GM23338 (cell line): ENCODE measurements around the gene ZBTB24. TPM values are rescaled to one million over a fixed set of nuclear protein-coding genes. Genes with fewer than 3 reads are reported as not detected.

Experiments used
- ATAC-seq: fragments of 200-7000 bp; cut with Tn5 transposase; 3 replicates; pipeline ENCODE4 v1.9.1; 2020
- DNase-seq: peaks from one replicate; pipeline ENCODE4 v3.0.0-alpha.2; 2015; ENCODE audit warnings: low spot score
- H2AFZ ChIP-seq: fragments of 200-600 bp; sonication (generic); 2 replicates; pipeline ENCODE4 v1.8.0; 2016; ENCODE audit warnings: antibody characterized with exemption, mild to moderate bottlenecking, moderate library complexity
- H3F3A ChIP-seq: fragments of 200-600 bp; sonication (generic); replicated peaks from 2 replicates; pipeline ENCODE4 v1.8.0; 2017; ENCODE audit warnings: antibody characterized with exemption, mixed run types, low read depth
- H3K27ac ChIP-seq: fragments of 200-600 bp; sonication (generic); 2 replicates; pipeline ENCODE4 v1.6.1; 2016; ENCODE audit warnings: low read depth
- H3K27me3 ChIP-seq: fragments of 200-600 bp; sonication (generic); 2 replicates; pipeline ENCODE4 v1.8.0; 2016; ENCODE audit warnings: mild to moderate bottlenecking, mixed run types, moderate library complexity; ENCODE audit not compliant: insufficient read depth
- H3K36me3 ChIP-seq: fragments of 200-600 bp; sonication (generic); 2 replicates; pipeline ENCODE4 v1.8.0; 2016; ENCODE audit warnings: mild to moderate bottlenecking; ENCODE audit not compliant: insufficient read depth
- H3K4me1 ChIP-seq: fragments of 200-600 bp; sonication (generic); 2 replicates; pipeline ENCODE4 v1.8.0; 2016; ENCODE audit warnings: mild to moderate bottlenecking, moderate library complexity; ENCODE audit not compliant: insufficient read depth
- H3K4me2 ChIP-seq: fragments of 200-600 bp; sonication (generic); 2 replicates; pipeline ENCODE4 v1.7.1; 2017; ENCODE audit warnings: mixed run types
- H3K4me3 ChIP-seq: fragments of 200-600 bp; sonication (generic); 2 replicates; pipeline ENCODE4 v1.6.1; 2016; ENCODE audit warnings: mixed run types
- H3K79me2 ChIP-seq: fragments of 200-600 bp; sonication (generic); replicated peaks from 2 replicates; pipeline ENCODE4 v1.8.0; 2017; ENCODE audit warnings: mild to moderate bottlenecking; ENCODE audit not compliant: insufficient read depth
- H3K9me2 ChIP-seq: fragments of 200-600 bp; sonication (generic); 2 replicates; pipeline ENCODE4 v1.8.0; 2017; ENCODE audit not compliant: insufficient read depth
- H4K20me1 ChIP-seq: fragments of 200-600 bp; sonication (generic); replicated peaks from 2 replicates; pipeline ENCODE4 v1.8.0; 2017; ENCODE audit warnings: mild to moderate bottlenecking; ENCODE audit not compliant: insufficient read depth
- H3K27ac Mint-ChIP-seq: 2 replicates; pipeline ENCODE4 v1.8.0; 2020; ENCODE audit warnings: inconsistent platforms, mild to moderate bottlenecking, moderate library complexity, mixed read lengths
- H3K27me3 Mint-ChIP-seq: 3 replicates; pipeline ENCODE4 v1.8.0; 2022; ENCODE audit warnings: low read depth, mild to moderate bottlenecking, moderate library complexity, mixed read lengths, inconsistent platforms; ENCODE audit not compliant: insufficient read depth, poor library complexity
- H3K36me3 Mint-ChIP-seq: 3 replicates; pipeline ENCODE4 v1.8.0; 2021; ENCODE audit warnings: low read depth, mild to moderate bottlenecking, inconsistent platforms, moderate library complexity, mixed read lengths
- H3K4me1 Mint-ChIP-seq: 3 replicates; pipeline ENCODE4 v1.8.0; 2020; ENCODE audit warnings: mild to moderate bottlenecking, inconsistent platforms, mixed read lengths
- H3K4me3 Mint-ChIP-seq: 3 replicates; pipeline ENCODE4 v1.8.0; 2021; ENCODE audit warnings: moderate library complexity, mild to moderate bottlenecking, inconsistent platforms, mixed read lengths
- H3K9me3 Mint-ChIP-seq: 3 replicates; pipeline ENCODE4 v1.8.0; 2020; ENCODE audit warnings: moderate library complexity, mild to moderate bottlenecking, inconsistent platforms, mixed read lengths
- CREB1 ChIP-seq: fragments of 250-450 bp; sonication (Bioruptor Pico); IDR thresholded peaks from 2 replicates; pipeline ENCODE4 v1.5.0; 2020; ENCODE audit warnings: low read depth, mild to moderate bottlenecking, moderate library complexity
- ETS1 ChIP-seq: IDR thresholded peaks from 2 replicates; pipeline ENCODE4 v1.6.1; 2016; ENCODE audit warnings: antibody characterized with exemption
- EZH2 ChIP-seq: fragments of 200-600 bp; sonication (generic); IDR thresholded peaks from one replicate; pipeline ENCODE4 v1.8.0; 2017; ENCODE audit warnings: antibody characterized with exemption, mild to moderate bottlenecking, low read depth; ENCODE audit not compliant: unreplicated experiment
- JUNB ChIP-seq: IDR thresholded peaks from one replicate; pipeline ENCODE4 v1.6.1; 2016; ENCODE audit warnings: antibody characterized with exemption; ENCODE audit not compliant: unreplicated experiment
- NANOG ChIP-seq: IDR thresholded peaks from 2 replicates; pipeline ENCODE4 v1.6.1; 2016; ENCODE audit warnings: antibody characterized with exemption, borderline replicate concordance
- POLR2AphosphoS5 ChIP-seq: IDR thresholded peaks from 2 replicates; pipeline ENCODE4 v1.6.1; 2016; ENCODE audit warnings: antibody characterized with exemption, low read depth
- REST ChIP-seq: IDR thresholded peaks from one replicate; pipeline ENCODE4 v1.6.1; 2018; ENCODE audit warnings: antibody characterized with exemption; ENCODE audit not compliant: unreplicated experiment
- ZNF114 ChIP-seq: fragments of 250-450 bp; sonication (Bioruptor Pico); IDR thresholded peaks from 2 replicates; pipeline ENCODE4 v1.5.0; 2020; ENCODE audit warnings: mild to moderate bottlenecking, moderate library complexity
- ZNF331 ChIP-seq: fragments of 250-450 bp; sonication (Bioruptor Pico); IDR thresholded peaks from 2 replicates; pipeline ENCODE4 v1.5.0; 2020; ENCODE audit warnings: low read depth, mild to moderate bottlenecking, moderate library complexity
- ZNF462 ChIP-seq: fragments of 250-450 bp; sonication (Bioruptor Pico); IDR thresholded peaks from 2 replicates; pipeline ENCODE4 v1.5.0; 2020; ENCODE audit warnings: mild to moderate bottlenecking, moderate library complexity
- polyA plus RNA-seq: library from polyadenylated mRNA; unstranded; fragments of >200 nt; fragmentation: Nextera tagmentation; extraction: Ambion mirVana; gene quantifications from 2 replicates; pipeline ENCODE4 v1.2.1, GENCODE V29; 2016
- total RNA-seq: library from RNA; depleted of rRNA; stranded (reverse); fragments of >200 nt; shearing (Covaris generic); gene quantifications from 2 replicates; pipeline ENCODE4 v1.2.3, GENCODE V29; 2014

The ZBTB24 gene
- total and polyA plus RNA-seq, 2 experiments from 2014 or later = 7.9 to 22.0 TPM

GRCh38 chr6:109511832-109512231 is 28.8 kb upstream of the ZBTB24 start:
- Mint-ChIP-seq H3K27me3 (peaks cover 8% of the 10 kb centered on the region), H3K4me1 (peaks cover 33% of the 10 kb centered on the region), H3K4me3 (no peak overlapping the region), H3K36me3 (peaks cover 28% of the 10 kb centered on the region), H3K27ac (no peak overlapping the region; the same call in 1 of the 2 replicates), H3K9me3 (peaks cover 35% of the 10 kb centered on the region)
- H4K20me1 ChIP-seq = no peaks in the 10 kb centered on the region
- no peak overlapping the region for H3K4me3 ChIP-seq
- no peak overlapping the region for H2AFZ ChIP-seq
- TF ChIP-seq JUNB = no peak
- TF ChIP-seq ETS1 = no peak
- TF ChIP-seq ZNF462 = no peak
- no peak for TF ChIP-seq POLR2AphosphoS5
- TF ChIP-seq NANOG = no peak
- no peak for TF ChIP-seq EZH2
- no peak for TF ChIP-seq REST
- no peak for TF ChIP-seq ZNF331 (CRISPR knock-in tag)
- no peak for TF ChIP-seq ZNF114 (CRISPR knock-in tag)
- no peak for TF ChIP-seq CREB1
- H3K4me2 ChIP-seq = no peak overlapping the region
- peaks cover 4% of the 10 kb centered on the region; the same call in 1 of the 2 replicates for H3K36me3 ChIP-seq
- H3K4me1 ChIP-seq = peaks cover 17% of the 10 kb centered on the region
- no peak overlapping the region for H3K27ac ChIP-seq
- H3K9me2 ChIP-seq = no peaks in the 10 kb centered on the region; the same call in 1 of the 2 replicates
- H3K27me3 ChIP-seq = no peaks in the 10 kb centered on the region
- no peaks in the 10 kb centered on the region for H3K79me2 ChIP-seq
- H3F3A ChIP-seq = no peaks in the 10 kb centered on the region
- DNase-seq (no peak), ATAC-seq (no peak)
